GM18505 (cell line): ENCODE results near the gene SMIM24.

Experiments
- ATAC-seq: cut with Tn5 transposase; IDR thresholded peaks from one replicate; pipeline ENCODE4 v1.9.1; 2021; ENCODE audit not compliant: unreplicated experiment
- POLR2A ChIP-seq: IDR thresholded peaks from 4 replicates; pipeline ENCODE4 v1.6.1; 2011; ENCODE audit warnings: borderline replicate concordance; ENCODE audit not compliant: insufficient read depth, insufficient read length; ENCODE audit errors: extremely low read depth

SMIM24 gene

GRCh38 chr19:3520166-3521103, 40.1 kb upstream of the SMIM24 start:
- no peak for ATAC-seq
- no peak for TF ChIP-seq POLR2A

- TF ChIP-seq POLR2A, result no peak
These were observed 38.8 kb upstream of the SMIM24 start for GRCh38 chr19:3519126-3519525.

GRCh38 chr19:3518659-3519058, 38.3 kb upstream of the SMIM24 start:
- no peak for ATAC-seq

More at GRCh38 chr19:3519126-3519525, 38.8 kb upstream of the SMIM24 start:
- ATAC-seq, result no peak

GRCh38 chr19:3518255-3518654, 37.9 kb upstream of the SMIM24 start:
- ATAC-seq, result no peak
- TF ChIP-seq POLR2A, result no peak

More at GRCh38 chr19:3518659-3519058, 38.3 kb upstream of the SMIM24 start:
- no peak for TF ChIP-seq POLR2A

- TF ChIP-seq POLR2A, result no peak
- no peak for ATAC-seq
These were observed 37.3 kb upstream of the SMIM24 start for GRCh38 chr19:3517638-3518037.

- ATAC-seq, result no peak
- no peak for TF ChIP-seq POLR2A
These were observed 36.4 kb upstream of the SMIM24 start for GRCh38 chr19:3516675-3517207.

- ATAC-seq, result no peak
- no peak for TF ChIP-seq POLR2A
These were observed 35.6 kb upstream of the SMIM24 start for GRCh38 chr19:3515891-3516422.

GRCh38 chr19:3514930-3515329, 34.6 kb upstream of the SMIM24 start:
- no peak for ATAC-seq
- no peak for TF ChIP-seq POLR2A

GRCh38 chr19:3513229-3514140, 33.2 kb upstream of the SMIM24 start:
- no peak for ATAC-seq
- no peak for TF ChIP-seq POLR2A

GRCh38 chr19:3512562-3513228, 32.4 kb upstream of the SMIM24 start:
- ATAC-seq, result no peak
- no peak for TF ChIP-seq POLR2A

- no peak for ATAC-seq
These were observed 31.4 kb upstream of the SMIM24 start for GRCh38 chr19:3511506-3512251.

GRCh38 chr19:3510727-3511126, 30.4 kb upstream of the SMIM24 start:
- no peak for TF ChIP-seq POLR2A
- ATAC-seq, result no peak

More at GRCh38 chr19:3511506-3512251, 31.4 kb upstream of the SMIM24 start:
- no peak for TF ChIP-seq POLR2A
